ENCODE data around the gene MFSD6. TPM values are rescaled to one million over a fixed set of nuclear protein-coding genes. Genes with fewer than 3 reads are reported as not detected.

MFSD6 gene
- total RNA-seq, 1 experiment from 2014 or later, result 20.9 TPM

GRCh38 chr2:190443778-190444481 is 35.8 kb downstream of the MFSD6 start:
- ATAC-seq, result peak; percentile 86
- Histone ChIP-seq H4K20me1 (ENCODE audit: low read length) (no peaks in the 10 kb centered on the region), H3K9me3 (ENCODE audit: low read length) (no peaks in the 10 kb centered on the region), H3K4me3 (ENCODE audit: low read length) (no peak overlapping the region), H2AFZ (ENCODE audit: low read length) (no peak overlapping the region), H3K9ac (ENCODE audit: low read length) (no peak overlapping the region), H3K27me3 (ENCODE audit: low read length) (no peaks in the 10 kb centered on the region), H3K79me2 (ENCODE audit: low read length) (no peaks in the 10 kb centered on the region), H3K27ac (ENCODE audit: low read length) (no peak overlapping the region), H3K4me2 (ENCODE audit: low read length) (no peak overlapping the region), H3K4me1 (ENCODE audit: insufficient read depth, low read length) (no peaks in the 10 kb centered on the region), H3K9me2 (replicated peaks; ENCODE audit: low read length) (no peaks in the 10 kb centered on the region), H3F3A (ENCODE audit: low read length, unreplicated experiment) (no peaks in the 10 kb centered on the region), H3K36me3 (ENCODE audit: low read depth, low read length) (no peaks in the 10 kb centered on the region)
- peak; percentile 57 for DNase-seq
- POLR2A ChIA-PET (ENCODE audit: unreplicated experiment), result no interaction called here
- no TSS peak for BruUV-seq (replicated peaks)
- CTCF ChIA-PET, result no interaction called here
- intact Hi-C loops (cut with micrococcal nuclease), result no loop called here
- no peak for TF ChIP-seq CTCF (conservative IDR thresholded peaks at IDR 0.05; ENCODE audit: low read depth, low read length)
- no peak for TF ChIP-seq EZH2 (IDR thresholded peaks at IDR 0.05; ENCODE audit: low read length, unreplicated experiment)
- TF ChIP-seq EZH2phosphoT487 (IDR thresholded peaks at IDR 0.05; ENCODE audit: borderline replicate concordance, low read length), result no peak

- no peak for DNase-seq
- Histone ChIP-seq H3F3A (ENCODE audit: low read length, unreplicated experiment) (no peaks in the 10 kb centered on the region), H3K4me2 (ENCODE audit: low read length) (no peak overlapping the region), H2AFZ (ENCODE audit: low read length) (no peak overlapping the region), H3K4me3 (ENCODE audit: low read length) (no peak overlapping the region), H3K9ac (ENCODE audit: low read length) (no peak overlapping the region), H3K27ac (ENCODE audit: low read length) (no peak overlapping the region), H4K20me1 (ENCODE audit: low read length) (no peaks in the 10 kb centered on the region), H3K4me1 (ENCODE audit: insufficient read depth, low read length) (no peaks in the 10 kb centered on the region), H3K27me3 (ENCODE audit: low read length) (no peaks in the 10 kb centered on the region), H3K36me3 (ENCODE audit: low read depth, low read length) (no peaks in the 10 kb centered on the region), H3K79me2 (ENCODE audit: low read length) (no peaks in the 10 kb centered on the region), H3K9me3 (ENCODE audit: low read length) (no peaks in the 10 kb centered on the region), H3K9me2 (replicated peaks; ENCODE audit: low read length) (no peaks in the 10 kb centered on the region)
- BruUV-seq (replicated peaks), result no TSS peak
- ChIA-PET POLR2A (ENCODE audit: unreplicated experiment) (no interaction called here), CTCF (interaction anchor here (0.6 kb wide), 1 partner anchor 68 kb away, joined by 5 read pairs; no protein-coding TSS in a partner anchor)
- TF ChIP-seq EZH2 (IDR thresholded peaks at IDR 0.05; ENCODE audit: low read length, unreplicated experiment) (no peak), CTCF (conservative IDR thresholded peaks at IDR 0.05; ENCODE audit: low read depth, low read length) (no peak), EZH2phosphoT487 (IDR thresholded peaks at IDR 0.05; ENCODE audit: borderline replicate concordance, low read length) (no peak)
- intact Hi-C loops (cut with micrococcal nuclease), result no loop called here
- no peak for ATAC-seq
Observed at GRCh38 chr2:190444976-190445375, 36.8 kb downstream of the MFSD6 start.

GRCh38 chr2:190446193-190446592 is 38.0 kb downstream of the MFSD6 start:
- no peak for TF ChIP-seq EZH2 (IDR thresholded peaks at IDR 0.05; ENCODE audit: low read length, unreplicated experiment)
- TF ChIP-seq EZH2phosphoT487 (IDR thresholded peaks at IDR 0.05; ENCODE audit: borderline replicate concordance, low read length), result no peak
- TF ChIP-seq CTCF (conservative IDR thresholded peaks at IDR 0.05; ENCODE audit: low read depth, low read length), result no peak
- Histone ChIP-seq H3K9me3 (ENCODE audit: low read length) (no peaks in the 10 kb centered on the region), H3K9ac (ENCODE audit: low read length) (no peak overlapping the region), H3K4me3 (ENCODE audit: low read length) (no peak overlapping the region), H3K4me2 (ENCODE audit: low read length) (no peak overlapping the region), H3K9me2 (replicated peaks; ENCODE audit: low read length) (no peaks in the 10 kb centered on the region), H3F3A (ENCODE audit: low read length, unreplicated experiment) (no peaks in the 10 kb centered on the region), H3K27ac (ENCODE audit: low read length) (no peak overlapping the region), H4K20me1 (ENCODE audit: low read length) (no peaks in the 10 kb centered on the region), H3K27me3 (ENCODE audit: low read length) (no peaks in the 10 kb centered on the region), H3K79me2 (ENCODE audit: low read length) (no peaks in the 10 kb centered on the region), H2AFZ (ENCODE audit: low read length) (no peak overlapping the region), H3K36me3 (ENCODE audit: low read depth, low read length) (no peaks in the 10 kb centered on the region), H3K4me1 (ENCODE audit: insufficient read depth, low read length) (no peaks in the 10 kb centered on the region)
- no TSS peak for BruUV-seq (replicated peaks)
- CTCF ChIA-PET, result no interaction called here
- POLR2A ChIA-PET (ENCODE audit: unreplicated experiment), result no interaction called here
- no peak for ATAC-seq
- DNase-seq, result no peak
- intact Hi-C loops (cut with micrococcal nuclease), result no loop called here

Data from PC-3 (cell line).